ENCODE measurements around the gene TMOD1. TPM values are rescaled to one million over a fixed set of nuclear protein-coding genes. Genes with fewer than 3 reads are reported as not detected.

TMOD1 gene
- total and polyA plus RNA-seq, 10 donors, result 1.6 to 5.8 (median 2.7) TPM

DNA sequence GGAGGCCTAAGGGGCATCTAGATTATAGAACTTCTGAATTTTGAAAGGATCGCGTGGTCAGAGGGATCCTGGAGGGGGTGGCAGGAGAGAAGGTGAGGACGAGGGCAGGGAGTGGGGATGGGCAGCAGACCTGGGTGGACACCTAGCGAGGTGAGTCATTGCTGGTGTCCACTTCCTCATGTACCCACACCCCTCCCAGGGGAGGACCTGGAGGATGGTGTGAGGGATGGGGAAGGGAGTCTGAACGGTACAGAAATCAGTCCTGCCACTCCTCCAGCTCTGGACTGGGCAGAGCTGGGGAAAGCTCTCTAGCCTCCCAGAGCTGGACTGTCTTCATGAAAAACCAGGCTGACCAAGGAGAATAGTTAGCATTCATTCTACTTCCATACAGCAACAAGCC lies 46.9 kb downstream of the TMOD1 start:
- intact Hi-C loops (cut with DNase I; ENCODE audit: low total_unique reads), result no loop called here
- Histone ChIP-seq H3K4me3 (no peak overlapping the region), H3K27me3 (replicated peaks in 1 of 7) (peaks cover 0 to 13% (median 0%) of the 10 kb centered on the region in 7 donors), H3K36me3 (no peaks in the 10 kb centered on the region), H3K27ac (no peak overlapping the region), H3K4me1 (no peaks in the 10 kb centered on the region), H3K9me3 (no peaks in the 10 kb centered on the region)
- TF ChIP-seq POLR2A (IDR thresholded peaks at IDR 0.05), result no peak
- TF ChIP-seq POLR2AphosphoS5 (IDR thresholded peaks at IDR 0.05), result no peak
- TF ChIP-seq, protein P1, sequence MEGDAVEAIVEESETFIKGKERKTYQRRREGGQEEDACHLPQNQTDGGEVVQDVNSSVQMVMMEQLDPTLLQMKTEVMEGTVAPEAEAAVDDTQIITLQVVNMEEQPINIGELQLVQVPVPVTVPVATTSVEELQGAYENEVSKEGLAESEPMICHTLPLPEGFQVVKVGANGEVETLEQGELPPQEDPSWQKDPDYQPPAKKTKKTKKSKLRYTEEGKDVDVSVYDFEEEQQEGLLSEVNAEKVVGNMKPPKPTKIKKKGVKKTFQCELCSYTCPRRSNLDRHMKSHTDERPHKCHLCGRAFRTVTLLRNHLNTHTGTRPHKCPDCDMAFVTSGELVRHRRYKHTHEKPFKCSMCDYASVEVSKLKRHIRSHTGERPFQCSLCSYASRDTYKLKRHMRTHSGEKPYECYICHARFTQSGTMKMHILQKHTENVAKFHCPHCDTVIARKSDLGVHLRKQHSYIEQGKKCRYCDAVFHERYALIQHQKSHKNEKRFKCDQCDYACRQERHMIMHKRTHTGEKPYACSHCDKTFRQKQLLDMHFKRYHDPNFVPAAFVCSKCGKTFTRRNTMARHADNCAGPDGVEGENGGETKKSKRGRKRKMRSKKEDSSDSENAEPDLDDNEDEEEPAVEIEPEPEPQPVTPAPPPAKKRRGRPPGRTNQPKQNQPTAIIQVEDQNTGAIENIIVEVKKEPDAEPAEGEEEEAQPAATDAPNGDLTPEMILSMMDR (IDR thresholded peaks at IDR 0.05 in 8 of 11, conservative IDR thresholded peaks at IDR 0.05 in 3 of 11), result no peak
- no peak for DNase-seq
- 71 to 82% (median 77%) methylated on average over 5 of the region's 5 CpGs for WGBS, 5 donors

DNA sequence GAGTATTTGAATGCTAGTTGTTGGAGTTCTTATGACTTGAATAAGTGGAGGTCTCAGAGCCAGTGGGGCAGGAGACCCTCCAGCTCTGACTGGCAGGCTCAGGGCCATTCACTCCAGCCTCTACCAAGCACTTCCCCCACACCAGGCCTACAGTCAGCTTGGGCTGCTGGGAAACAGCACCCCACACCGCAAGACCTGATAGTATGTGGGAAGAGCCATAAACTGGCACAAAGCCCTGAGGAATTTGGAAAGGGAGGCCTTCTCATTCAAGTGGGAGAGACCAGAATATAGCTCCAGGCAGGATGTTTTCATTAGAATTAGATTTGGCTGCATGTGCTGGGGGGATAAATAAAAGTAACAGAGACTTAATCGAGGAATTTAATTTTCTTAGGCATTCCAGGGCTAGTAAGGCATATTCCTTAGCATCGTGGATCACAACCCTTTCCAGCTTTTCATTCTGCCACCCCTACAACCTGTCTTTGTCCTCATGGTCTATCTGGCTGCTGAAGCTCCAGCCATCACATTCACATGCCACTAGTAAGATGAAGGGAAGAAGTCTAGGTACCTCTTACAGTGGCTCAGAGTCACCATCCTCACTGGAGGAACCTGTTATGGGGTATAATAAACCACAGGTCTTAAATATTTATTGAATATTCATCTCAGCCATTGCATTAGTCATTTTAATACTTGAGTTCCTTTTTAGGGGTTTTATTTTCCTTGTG lies 47.5 kb downstream of the TMOD1 start:
- no peak for DNase-seq
- WGBS, 5 donors, result 82 to 87% (median 85%) methylated on average over 3 of the region's 3 CpGs
- H3K27ac ChIP-seq, result no peak overlapping the region

DNA sequence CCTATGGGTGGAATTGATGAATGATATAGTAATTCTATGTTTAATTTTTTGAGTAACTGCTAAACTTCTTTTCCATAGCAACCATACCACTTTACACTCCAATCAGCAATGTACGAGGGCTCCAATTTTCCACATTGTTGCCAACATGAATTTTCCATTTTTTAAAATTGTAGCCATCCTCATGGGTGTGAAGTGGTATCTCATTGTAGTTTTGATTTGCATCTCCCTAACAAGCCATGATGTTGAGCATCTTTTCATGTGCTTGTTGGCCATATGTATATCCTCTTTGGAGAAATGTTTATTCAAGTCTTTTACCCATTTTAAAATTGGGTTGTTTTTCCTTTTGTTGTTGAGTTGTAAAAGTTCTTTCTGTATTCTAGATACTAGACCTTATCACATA lies 48.9 kb downstream of the TMOD1 start:
- TF ChIP-seq POLR2A (IDR thresholded peaks at IDR 0.05), result no peak
- TF ChIP-seq, protein P1 (IDR thresholded peaks at IDR 0.05 in 8 of 11, conservative IDR thresholded peaks at IDR 0.05 in 3 of 11), result no peak
- no peak for TF ChIP-seq POLR2AphosphoS5 (IDR thresholded peaks at IDR 0.05)
- no peak for DNase-seq
- 77 to 97% (median 90%) methylated on average over 1 of the region's 1 CpG for WGBS, 5 donors
- Histone ChIP-seq H3K27ac (no peak overlapping the region), H3K4me3 (no peak overlapping the region), H3K27me3 (replicated peaks in 1 of 7) (peaks cover 0 to 31% (median 0%) of the 10 kb centered on the region in 7 donors), H3K9me3 (no peaks in the 10 kb centered on the region), H3K4me1 (no peaks in the 10 kb centered on the region), H3K36me3 (no peaks in the 10 kb centered on the region)
- intact Hi-C loops (cut with DNase I; ENCODE audit: low total_unique reads), result no loop called here

More for the DNA sequence above, 47.5 kb downstream of the TMOD1 start:
- H3K27me3 ChIP-seq (replicated peaks in 1 of 7), result peaks cover 0 to 19% (median 0%) of the 10 kb centered on the region in 7 donors
- intact Hi-C loops (cut with DNase I; ENCODE audit: low total_unique reads), result no loop called here
- no peaks in the 10 kb centered on the region for H3K4me1 ChIP-seq
- H3K4me3 ChIP-seq, result no peak overlapping the region
- TF ChIP-seq, protein P1 (IDR thresholded peaks at IDR 0.05 in 8 of 11, conservative IDR thresholded peaks at IDR 0.05 in 3 of 11), result no peak
- TF ChIP-seq POLR2AphosphoS5 (IDR thresholded peaks at IDR 0.05) (no peak), POLR2A (IDR thresholded peaks at IDR 0.05) (no peak)
- no peaks in the 10 kb centered on the region for H3K9me3 ChIP-seq
- no peaks in the 10 kb centered on the region for H3K36me3 ChIP-seq

DNA sequence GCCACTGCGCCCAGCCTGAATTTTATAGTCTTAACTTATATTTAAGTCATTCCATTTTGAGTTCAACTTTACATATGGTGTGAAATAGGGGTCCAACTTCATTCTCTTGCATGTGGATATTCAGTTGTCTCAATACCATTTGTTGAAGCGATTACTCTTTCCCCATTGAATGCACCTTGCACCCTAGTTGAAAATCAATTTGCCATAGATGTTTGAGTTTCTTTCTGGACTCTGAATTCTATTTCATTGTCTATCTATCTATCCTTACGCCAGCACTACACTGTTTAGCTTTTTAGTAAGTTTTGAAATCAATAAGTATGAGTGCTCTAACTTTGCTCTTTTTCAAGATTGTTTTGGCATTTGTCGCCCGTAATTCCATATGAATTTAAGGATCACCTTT lies 49.8 kb downstream of the TMOD1 start:
- intact Hi-C loops (cut with DNase I; ENCODE audit: low total_unique reads), result no loop called here
- no peak for DNase-seq
- Histone ChIP-seq H3K27ac (no peak overlapping the region), H3K4me1 (peaks cover 0 to 2% (median 0%) of the 10 kb centered on the region in 6 donors), H3K9me3 (no peaks in the 10 kb centered on the region), H3K4me3 (no peak overlapping the region), H3K27me3 (replicated peaks in 1 of 7) (peaks cover 0 to 32% (median 0%) of the 10 kb centered on the region in 7 donors), H3K36me3 (no peaks in the 10 kb centered on the region)
- WGBS, 5 donors, result 90 to 97% (median 94%) methylated on average over 5 of the region's 5 CpGs
- TF ChIP-seq POLR2AphosphoS5 (IDR thresholded peaks at IDR 0.05) (no peak), POLR2A (IDR thresholded peaks at IDR 0.05) (no peak)
- TF ChIP-seq, protein P1 (IDR thresholded peaks at IDR 0.05 in 8 of 11, conservative IDR thresholded peaks at IDR 0.05 in 3 of 11), result no peak
